K562 (cell line): ENCODE measurements around the gene PTBP3. TPM values are rescaled to one million over a fixed set of nuclear protein-coding genes. Genes with fewer than 3 reads are reported as not detected.

Experiments used
- GABPA ChIP-seq: fragments of 200-800 bp; sonication (Bioruptor generic); conservative IDR thresholded peaks from 2 replicates; pipeline ENCODE4 v1.6.1; 2016; ENCODE audit warnings: low read depth, missing genetic modification characterization, missing compliant biosample characterization
- HMG20A ChIP-seq: fragments of 450-650 bp; formaldehyde crosslinking; conservative IDR thresholded peaks from 2 replicates; pipeline ENCODE4 v1.4.0; 2020; ENCODE audit warnings: mild to moderate bottlenecking, mixed read lengths
- HNRNPUL1 ChIP-seq: fragments of 200-400 bp; formaldehyde crosslinking; IDR thresholded peaks from 2 replicates; pipeline ENCODE4 v1.6.1; 2017; ENCODE audit warnings: low read length
- HOXB6 ChIP-seq: fragments of 250-450 bp; sonication (Bioruptor Pico); IDR thresholded peaks from 2 replicates; pipeline ENCODE4 v1.5.1; 2022; ENCODE audit warnings: mild to moderate bottlenecking, borderline replicate concordance
- JUNB ChIP-seq: fragments of 450-650 bp; formaldehyde crosslinking; conservative IDR thresholded peaks from 2 replicates; pipeline ENCODE4 v1.4.0; 2020; ENCODE audit warnings: mild to moderate bottlenecking
- KAT7 ChIP-seq: sonication (generic); formaldehyde crosslinking; IDR thresholded peaks from 2 replicates; pipeline ENCODE4 v1.8.0; 2022; ENCODE audit warnings: missing genetic modification reagents, mild to moderate bottlenecking, borderline replicate concordance
- LEF1 ChIP-seq: fragments of 450-650 bp; IDR thresholded peaks from 2 replicates; pipeline ENCODE4 v1.6.1; 2016; ENCODE audit warnings: mild to moderate bottlenecking
- MYC ChIP-seq, 2 experiments: fragments of 250-450 bp in 1 of 2; sonication (Bioruptor Pico) in 1 of 2; IDR thresholded peaks; 2 replicates each; pipeline versions ENCODE4 v1.5.1 to v1.6.1; 2012 to 2021; ENCODE audit warnings: low read depth in 2 of 2, borderline replicate concordance in 1 of 2, improper control_type of control experiment in 1 of 2, low read length in 1 of 2, mild to moderate bottlenecking in 1 of 2, moderate library complexity in 1 of 2
- NFE2L1 ChIP-seq: fragments of 450-650 bp; IDR thresholded peaks from 2 replicates; pipeline ENCODE4 v1.6.1; 2016; ENCODE audit warnings: missing genetic modification characterization, low read depth, mild to moderate bottlenecking, missing compliant biosample characterization, moderate library complexity, borderline replicate concordance
- RAD51 ChIP-seq: fragments of 450-650 bp; IDR thresholded peaks from 2 replicates; pipeline ENCODE4 v1.7.1; 2016; ENCODE audit warnings: low read depth, mild to moderate bottlenecking, borderline replicate concordance
- SMARCE1 ChIP-seq: fragments of 450-650 bp; IDR thresholded peaks from 2 replicates; pipeline ENCODE4 v1.7.1; 2016; ENCODE audit warnings: mild to moderate bottlenecking
- ZBTB2 ChIP-seq: fragments of 450-650 bp; IDR thresholded peaks from 2 replicates; pipeline ENCODE4 v1.6.1; 2016; ENCODE audit warnings: antibody characterized with exemption
- ZC3H4 ChIP-seq: sonication (generic); formaldehyde crosslinking; IDR thresholded peaks from 2 replicates; pipeline ENCODE4 v1.9.0; 2021; ENCODE audit warnings: missing genetic modification reagents, borderline replicate concordance
- ZNF140 ChIP-seq: fragments of 250-450 bp; sonication (Bioruptor Pico); IDR thresholded peaks from 2 replicates; pipeline ENCODE4 v1.8.0; 2021; ENCODE audit warnings: moderate library complexity, mild to moderate bottlenecking, inconsistent platforms
- polyA plus RNA-seq, 8 experiments: library from polyadenylated mRNA; depleted of rRNA in 4 of 8; stranded (reverse) in 5 of 8; unstranded in 3 of 8; fragments of >200 nt; fragmentation: Nextera tagmentation in 2 of 8; fragmentation: Illumina TruSeq in 1 of 8; extraction: Ambion mirVana in 2 of 8; extraction: Trizol in 1 of 8; gene quantifications; 2 replicates each; pipeline versions ENCODE4 v1.2.1 to v1.2.3, GENCODE V29; 2011 to 2014; ENCODE audit warnings: inconsistent platforms in 1 of 8, missing spikeins in 1 of 8
- total RNA-seq, 7 experiments: library from RNA; depleted of rRNA in 6 of 7; stranded (reverse); fragments of >200 nt in 6 of 7; fragmentation: Illumina TruSeq in 2 of 7; extraction: Trizol in 2 of 7; gene quantifications; 2 replicates each; pipeline versions ENCODE4 v1.2.1 to v1.2.3, GENCODE V29; 2011 to 2021; ENCODE audit warnings: low replicate concordance in 1 of 7
- TF ChIP-seq, protein P1 (sequence below), 2 experiments: fragments of 450-650 bp in 1 of 2; sonication (generic) in 1 of 2; formaldehyde crosslinking in 1 of 2; IDR thresholded peaks; 2 replicates each; pipeline versions ENCODE4 v1.7.1 to v1.9.0; 2016 to 2022; ENCODE audit warnings: inconsistent platforms in 1 of 2, mild to moderate bottlenecking in 1 of 2, missing genetic modification reagents in 1 of 2

PTBP3 gene
- total and polyA plus RNA-seq, 9 of the 15 experiments (the other 6 are each of a cell fraction or from before 2014, with no cell fraction given), result 22.4 to 132 (median 68.0) TPM

- TF ChIP-seq GABPA (peak; percentile 84), ZBTB2 (0 out of 2 replicates have a peak, but pooled peaks have one; percentile 16), HNRNPUL1 (no peak), MYC (IDR thresholded peaks at IDR 0.05; ENCODE audit: low read depth, low read length) (peak; percentile 53), MYC (CRISPR knock-in tag; IDR thresholded peaks at IDR 0.05; ENCODE audit: borderline replicate concordance, low read depth) (peak; percentile 53; the same call in 1 of the 2 replicates), LEF1 (no peak), HOXB6 (no peak), ZNF140 (CRISPR knock-in tag) (no peak), HMG20A (no peak), SMARCE1 (peak; percentile 53; the same call in 1 of the 2 replicates), JUNB (CRISPR knock-in tag) (no peak), RAD51 (no peak), KAT7 (no peak), NFE2L1 (no peak), ZC3H4 (CRISPR knock-in tag) (no peak)
- TF ChIP-seq, protein P1, sequence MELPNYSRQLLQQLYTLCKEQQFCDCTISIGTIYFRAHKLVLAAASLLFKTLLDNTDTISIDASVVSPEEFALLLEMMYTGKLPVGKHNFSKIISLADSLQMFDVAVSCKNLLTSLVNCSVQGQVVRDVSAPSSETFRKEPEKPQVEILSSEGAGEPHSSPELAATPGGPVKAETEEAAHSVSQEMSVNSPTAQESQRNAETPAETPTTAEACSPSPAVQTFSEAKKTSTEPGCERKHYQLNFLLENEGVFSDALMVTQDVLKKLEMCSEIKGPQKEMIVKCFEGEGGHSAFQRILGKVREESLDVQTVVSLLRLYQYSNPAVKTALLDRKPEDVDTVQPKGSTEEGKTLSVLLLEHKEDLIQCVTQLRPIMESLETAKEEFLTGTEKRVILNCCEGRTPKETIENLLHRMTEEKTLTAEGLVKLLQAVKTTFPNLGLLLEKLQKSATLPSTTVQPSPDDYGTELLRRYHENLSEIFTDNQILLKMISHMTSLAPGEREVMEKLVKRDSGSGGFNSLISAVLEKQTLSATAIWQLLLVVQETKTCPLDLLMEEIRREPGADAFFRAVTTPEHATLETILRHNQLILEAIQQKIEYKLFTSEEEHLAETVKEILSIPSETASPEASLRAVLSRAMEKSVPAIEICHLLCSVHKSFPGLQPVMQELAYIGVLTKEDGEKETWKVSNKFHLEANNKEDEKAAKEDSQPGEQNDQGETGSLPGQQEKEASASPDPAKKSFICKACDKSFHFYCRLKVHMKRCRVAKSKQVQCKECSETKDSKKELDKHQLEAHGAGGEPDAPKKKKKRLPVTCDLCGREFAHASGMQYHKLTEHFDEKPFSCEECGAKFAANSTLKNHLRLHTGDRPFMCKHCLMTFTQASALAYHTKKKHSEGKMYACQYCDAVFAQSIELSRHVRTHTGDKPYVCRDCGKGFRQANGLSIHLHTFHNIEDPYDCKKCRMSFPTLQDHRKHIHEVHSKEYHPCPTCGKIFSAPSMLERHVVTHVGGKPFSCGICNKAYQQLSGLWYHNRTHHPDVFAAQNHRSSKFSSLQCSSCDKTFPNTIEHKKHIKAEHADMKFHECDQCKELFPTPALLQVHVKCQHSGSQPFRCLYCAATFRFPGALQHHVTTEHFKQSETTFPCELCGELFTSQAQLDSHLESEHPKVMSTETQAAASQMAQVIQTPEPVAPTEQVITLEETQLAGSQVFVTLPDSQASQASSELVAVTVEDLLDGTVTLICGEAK (IDR thresholded peaks at IDR 0.05), result peak; percentile 69
- TF ChIP-seq, protein P1 (CRISPR knock-in tag; IDR thresholded peaks at IDR 0.05), result no peak
These were observed 158.2 kb downstream of the PTBP3 start, which contains the start of gene SUSD1 (continued) for GRCh38 chr9:112174965-112175795.
